Gastroesophageal sphincter (tissue), 4 donors: ENCODE data around the gene LXN. TPM values are rescaled to one million over a fixed set of nuclear protein-coding genes. Genes with fewer than 3 reads are reported as not detected.

Source experiments
- ATAC-seq: fragments of 150-250 bp; one replicate; pipeline ENCODE4 v1.9.1; 2016; ENCODE audit warnings: mild to moderate bottlenecking, moderate library complexity
- H3K27ac ChIP-seq, 4 donors: fragments of 200-600 bp; sonication (generic) in 3 of 4; 1 replicate in 3 of 4; 2 replicates in 1 of 4; pipeline ENCODE4 v1.5.1; 2016 to 2019
- H3K27me3 ChIP-seq: fragments of 200-600 bp; sonication (generic); one replicate; pipeline ENCODE4 v1.5.1; 2019
- H3K36me3 ChIP-seq, 2 donors: fragments of 200-600 bp; sonication (generic); one replicate each; pipeline ENCODE4 v1.5.1; 2019; ENCODE audit warnings: control low read depth in 1 of 2
- H3K4me1 ChIP-seq, 3 donors: fragments of 200-600 bp; sonication (generic); 1 replicate in 2 of 3; 2 replicates in 1 of 3; pipeline ENCODE4 v1.5.1; 2016 to 2019; ENCODE audit warnings: control low read depth in 2 of 3
- H3K4me3 ChIP-seq, 2 donors: fragments of 200-600 bp; sonication (generic); one replicate each; pipeline ENCODE4 v1.5.1; 2019; ENCODE audit warnings: mild to moderate bottlenecking in 1 of 2, moderate library complexity in 1 of 2
- H3K9me3 ChIP-seq, 3 donors: fragments of 200-600 bp; sonication (generic); one replicate each; pipeline ENCODE4 v1.5.1; 2017 to 2019; ENCODE audit warnings: control low read depth in 2 of 3
- EP300 ChIP-seq: sonication (generic); formaldehyde crosslinking; IDR thresholded peaks from one replicate; pipeline ENCODE4 v1.6.1; 2017; ENCODE audit warnings: antibody characterized with exemption, mild to moderate bottlenecking
- POLR2A ChIP-seq, 2 donors: fragments of 450-650 bp; IDR thresholded peaks; one replicate each; pipeline ENCODE4 v1.6.1; 2017; ENCODE audit warnings: antibody characterized with exemption in 2 of 2, mild to moderate bottlenecking in 2 of 2, moderate library complexity in 1 of 2
- POLR2AphosphoS5 ChIP-seq: sonication (generic); formaldehyde crosslinking; IDR thresholded peaks from one replicate; pipeline ENCODE4 v1.6.1; 2017; ENCODE audit warnings: antibody characterized with exemption
- WGBS, 2 donors: methylation state at CpG; one replicate each; pipeline ENCODE4 v1.1.5; 2018; ENCODE audit warnings: low coverage in 1 of 2; 5-methylcytosine and 5-hydroxymethylcytosine counted together
- small RNA-seq, 4 donors: library from RNA; depleted of rRNA; stranded (forward); fragments of <200 nt; gene quantifications; one replicate each; pipeline ENCODE3, GENCODE V24; 2016
- total RNA-seq, 4 donors: library from RNA; depleted of rRNA; stranded (reverse); fragments of >200 nt; gene quantifications; one replicate each; pipeline ENCODE4 v1.1.0, GENCODE V29; 2016
- TF ChIP-seq, protein P1 (sequence below), 4 experiments: fragments of 200-600 bp in 2 of 4; fragments of 450-650 bp in 2 of 4; sonication (generic) in 1 of 4; IDR thresholded peaks; one replicate each; pipeline ENCODE4 v1.5.1; 2017 to 2019; ENCODE audit warnings: antibody characterized with exemption in 4 of 4, mild to moderate bottlenecking in 2 of 4, moderate library complexity in 2 of 4

Gene LXN
- total RNA-seq, 4 donors from 2014 or later: 4.0 to 23.6 (median 6.7) TPM

DNA sequence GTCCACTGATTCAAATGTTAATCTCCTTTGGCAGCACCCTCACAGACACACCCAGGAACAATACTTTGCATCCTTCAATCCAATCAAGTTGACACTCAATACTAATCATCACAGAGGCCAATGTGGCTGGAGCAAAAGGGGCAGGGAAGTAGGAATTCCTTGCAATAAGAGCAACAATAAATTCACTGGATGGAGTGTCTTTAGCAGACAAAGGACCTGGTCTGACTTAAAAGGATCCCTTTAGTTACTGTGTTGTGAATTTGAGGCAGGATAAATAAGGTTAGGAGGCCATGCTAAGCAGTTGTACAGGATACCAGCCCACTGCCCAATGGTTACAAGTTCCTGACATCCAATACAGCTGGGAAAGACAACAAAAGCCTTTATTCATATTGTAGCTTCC, 40.5 kb downstream of the LXN start:
- ATAC-seq: no peak
- H3K4me3 ChIP-seq: no peak overlapping the region
- TF ChIP-seq EP300 (no peak), POLR2AphosphoS5 (no peak), POLR2A (IDR thresholded peaks at IDR 0.05) (no peak)
- TF ChIP-seq, protein P1, sequence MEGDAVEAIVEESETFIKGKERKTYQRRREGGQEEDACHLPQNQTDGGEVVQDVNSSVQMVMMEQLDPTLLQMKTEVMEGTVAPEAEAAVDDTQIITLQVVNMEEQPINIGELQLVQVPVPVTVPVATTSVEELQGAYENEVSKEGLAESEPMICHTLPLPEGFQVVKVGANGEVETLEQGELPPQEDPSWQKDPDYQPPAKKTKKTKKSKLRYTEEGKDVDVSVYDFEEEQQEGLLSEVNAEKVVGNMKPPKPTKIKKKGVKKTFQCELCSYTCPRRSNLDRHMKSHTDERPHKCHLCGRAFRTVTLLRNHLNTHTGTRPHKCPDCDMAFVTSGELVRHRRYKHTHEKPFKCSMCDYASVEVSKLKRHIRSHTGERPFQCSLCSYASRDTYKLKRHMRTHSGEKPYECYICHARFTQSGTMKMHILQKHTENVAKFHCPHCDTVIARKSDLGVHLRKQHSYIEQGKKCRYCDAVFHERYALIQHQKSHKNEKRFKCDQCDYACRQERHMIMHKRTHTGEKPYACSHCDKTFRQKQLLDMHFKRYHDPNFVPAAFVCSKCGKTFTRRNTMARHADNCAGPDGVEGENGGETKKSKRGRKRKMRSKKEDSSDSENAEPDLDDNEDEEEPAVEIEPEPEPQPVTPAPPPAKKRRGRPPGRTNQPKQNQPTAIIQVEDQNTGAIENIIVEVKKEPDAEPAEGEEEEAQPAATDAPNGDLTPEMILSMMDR (IDR thresholded peaks at IDR 0.05): no peak
- H3K36me3 ChIP-seq: no peaks in the 10 kb centered on the region
- no peaks in the 10 kb centered on the region for H3K27me3 ChIP-seq
- no peaks in the 10 kb centered on the region for H3K9me3 ChIP-seq
- no peak overlapping the region for H3K27ac ChIP-seq
- H3K4me1 ChIP-seq: no peaks in the 10 kb centered on the region

DNA sequence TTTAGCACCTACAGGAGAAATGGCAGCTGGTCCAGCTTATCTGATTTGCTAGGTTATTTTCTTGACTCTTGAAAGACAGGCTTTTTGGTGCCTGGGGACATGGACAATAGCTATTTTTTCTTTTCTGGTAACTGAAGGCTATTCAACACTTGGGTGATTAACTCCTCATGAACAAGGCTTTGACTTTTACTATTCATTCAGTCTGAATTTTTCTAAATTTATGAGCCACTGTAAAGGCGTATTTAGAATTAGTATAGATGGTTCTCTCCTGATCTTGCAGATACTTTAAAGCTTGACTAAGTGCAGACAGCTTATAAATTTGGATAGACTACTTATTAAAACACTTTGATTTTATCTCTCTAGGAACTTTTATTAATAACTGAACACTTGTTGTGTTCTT, 46.6 kb downstream of the LXN start:
- no peak for ATAC-seq
- no peak overlapping the region for H3K27ac ChIP-seq
- H3K27me3 ChIP-seq: no peaks in the 10 kb centered on the region
- H3K9me3 ChIP-seq: peaks cover 0 to 11% (median 0%) of the 10 kb centered on the region in 3 donors
- 0 to 100% methylated on average over 1 of the region's 1 CpG for WGBS, 2 donors
- no peaks in the 10 kb centered on the region for H3K36me3 ChIP-seq
- no peak for TF ChIP-seq EP300
- TF ChIP-seq, protein P1 (IDR thresholded peaks at IDR 0.05): no peak
- TF ChIP-seq POLR2AphosphoS5: no peak
- no peak for TF ChIP-seq POLR2A (IDR thresholded peaks at IDR 0.05)
- H3K4me1 ChIP-seq: no peaks in the 10 kb centered on the region
- H3K4me3 ChIP-seq: no peak overlapping the region

DNA sequence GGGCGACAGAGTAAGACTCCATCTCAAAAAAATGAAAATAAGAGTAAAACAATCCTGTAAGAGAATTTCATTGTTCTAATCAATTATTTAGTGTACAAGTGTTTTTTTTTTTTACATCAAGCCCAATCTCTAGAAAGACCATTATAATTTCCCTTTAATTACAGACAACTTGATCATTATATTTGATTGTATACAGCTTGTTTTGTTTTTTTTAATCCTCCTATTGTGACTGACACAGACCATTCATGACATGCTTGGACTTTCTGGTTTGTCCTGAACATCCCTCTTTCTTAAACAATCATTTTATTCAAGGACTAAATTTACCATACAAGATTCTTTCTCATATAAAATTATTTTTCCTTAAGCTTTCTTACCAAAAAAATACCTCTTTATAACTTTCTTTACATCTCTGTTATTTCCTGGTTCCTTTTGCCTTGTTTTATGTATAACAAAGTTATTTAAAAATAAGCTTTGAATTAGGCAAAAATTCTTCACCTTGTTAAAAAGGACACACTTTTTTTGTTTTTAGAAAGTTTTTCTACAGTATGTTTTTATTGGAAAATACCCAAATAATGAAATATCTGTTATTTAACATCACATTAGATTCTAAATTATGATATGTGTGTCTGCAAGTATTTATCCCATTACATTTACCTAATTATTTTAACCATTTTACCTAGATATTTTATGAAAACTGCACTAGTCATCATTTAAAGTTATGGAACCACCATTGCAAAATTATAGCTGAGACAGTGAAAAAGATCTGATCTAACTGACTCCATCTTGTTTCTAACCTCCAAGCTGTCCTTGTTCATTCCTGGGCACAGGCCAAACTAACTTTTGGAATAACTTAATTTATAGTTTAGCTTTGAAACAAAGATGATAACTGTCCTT, 54.2 kb downstream of the LXN start:
- no peak for ATAC-seq
- H3K27ac ChIP-seq: no peak overlapping the region
- H3K4me3 ChIP-seq: no peak overlapping the region

More for the DNA sequence above, 54.2 kb downstream of the LXN start:
- TF ChIP-seq POLR2A (IDR thresholded peaks at IDR 0.05): no peak
- TF ChIP-seq, protein P1 (IDR thresholded peaks at IDR 0.05): no peak
- TF ChIP-seq POLR2AphosphoS5: no peak
- no peak for TF ChIP-seq EP300
- Histone ChIP-seq H3K36me3 (no peaks in the 10 kb centered on the region), H3K9me3 (peaks cover 0 to 18% (median 0%) of the 10 kb centered on the region in 3 donors), H3K4me1 (no peaks in the 10 kb centered on the region), H3K27me3 (no peaks in the 10 kb centered on the region)
- WGBS, 2 donors: 54 to 100% methylated on average over 1 of the region's 1 CpG

Small RNA genes within 50 kb of the gene (small RNA-seq; reads per million reads assigned to genes)
- gene AC025033.1 (0 reads per million in 4 donors), gene AC080013.6 (0 reads per million in 4 donors)

Other genes starting within 250 kb of the LXN start
- gene MLF1, start 101.5 kb downstream of the LXN start, total RNA-seq: 10 to 100 TPM in 2 of 4 donors, 1 to 10 TPM in 2; 8.1 to 21.2 (median 14.8) TPM
- 10 to 100 TPM; 43.9 to 71.6 (median 51.4) TPM for gene GFM1, start 28.1 kb downstream of the LXN start, total RNA-seq
- gene RARRES1, start 59.8 kb upstream of the LXN start, total RNA-seq: 100 to 1,000 TPM in 1 of 4 donors, 10 to 100 TPM in 2, 1 to 10 TPM in 1; 4.8 to 110 (median 42.7) TPM
- gene MFSD1, start 129.4 kb upstream of the LXN start, total RNA-seq: 10 to 100 TPM; 36.3 to 93.8 (median 65.2) TPM